HS-27A (cell line): ENCODE data around the gene ALG2.

ENCODE experiments used
- DNase-seq: peaks from one replicate; pipeline ENCODE4 v3.0.0-alpha.2; 2012; ENCODE audit warnings: low read depth, missing footprints

Gene ALG2

DNA sequence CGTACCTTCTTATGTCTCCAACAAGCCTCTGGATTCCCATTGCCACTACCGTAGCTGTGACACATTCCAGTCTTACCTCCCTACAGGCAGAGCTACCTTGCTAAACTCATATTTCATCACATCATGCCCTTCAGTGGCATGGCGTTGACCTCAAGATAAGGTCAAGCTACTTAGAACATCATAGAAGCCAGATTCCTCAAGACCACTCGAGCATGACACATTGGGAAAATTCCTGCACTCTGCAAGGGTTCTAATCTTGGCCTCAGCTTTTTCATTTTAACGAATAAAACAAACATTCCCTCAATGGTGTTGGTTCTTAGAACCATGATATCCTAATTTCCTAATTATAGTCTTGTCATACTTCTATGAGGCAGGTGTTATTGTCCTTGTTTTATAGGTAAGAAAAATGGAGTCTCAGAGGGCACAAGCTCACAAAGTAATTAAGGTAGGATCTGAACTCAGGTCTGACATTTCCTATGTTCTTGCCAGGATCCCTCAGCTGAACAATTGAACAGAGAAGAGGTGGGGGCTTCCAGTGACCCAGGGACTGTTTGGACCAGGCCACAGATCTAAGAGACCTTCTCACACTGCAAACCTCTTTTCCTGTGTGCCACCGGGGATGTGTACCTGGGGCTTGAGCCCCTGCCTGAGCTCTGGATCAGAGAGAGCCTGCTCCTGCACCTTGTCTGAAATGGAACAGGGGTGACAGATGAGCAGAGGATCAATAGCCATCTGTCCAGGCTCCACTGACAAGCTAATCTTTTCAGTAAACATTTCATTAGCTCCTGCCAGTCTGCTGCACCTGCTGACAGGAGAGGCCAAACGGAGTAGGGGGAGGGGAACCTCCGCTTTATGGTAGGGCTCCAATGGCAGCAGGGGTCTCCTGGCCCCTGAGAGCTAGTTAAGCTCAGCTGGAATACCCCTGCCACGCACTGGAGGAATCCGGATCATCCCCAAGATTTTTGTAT, 49.3 kb downstream of the ALG2 start:
- no peak for DNase-seq

DNA sequence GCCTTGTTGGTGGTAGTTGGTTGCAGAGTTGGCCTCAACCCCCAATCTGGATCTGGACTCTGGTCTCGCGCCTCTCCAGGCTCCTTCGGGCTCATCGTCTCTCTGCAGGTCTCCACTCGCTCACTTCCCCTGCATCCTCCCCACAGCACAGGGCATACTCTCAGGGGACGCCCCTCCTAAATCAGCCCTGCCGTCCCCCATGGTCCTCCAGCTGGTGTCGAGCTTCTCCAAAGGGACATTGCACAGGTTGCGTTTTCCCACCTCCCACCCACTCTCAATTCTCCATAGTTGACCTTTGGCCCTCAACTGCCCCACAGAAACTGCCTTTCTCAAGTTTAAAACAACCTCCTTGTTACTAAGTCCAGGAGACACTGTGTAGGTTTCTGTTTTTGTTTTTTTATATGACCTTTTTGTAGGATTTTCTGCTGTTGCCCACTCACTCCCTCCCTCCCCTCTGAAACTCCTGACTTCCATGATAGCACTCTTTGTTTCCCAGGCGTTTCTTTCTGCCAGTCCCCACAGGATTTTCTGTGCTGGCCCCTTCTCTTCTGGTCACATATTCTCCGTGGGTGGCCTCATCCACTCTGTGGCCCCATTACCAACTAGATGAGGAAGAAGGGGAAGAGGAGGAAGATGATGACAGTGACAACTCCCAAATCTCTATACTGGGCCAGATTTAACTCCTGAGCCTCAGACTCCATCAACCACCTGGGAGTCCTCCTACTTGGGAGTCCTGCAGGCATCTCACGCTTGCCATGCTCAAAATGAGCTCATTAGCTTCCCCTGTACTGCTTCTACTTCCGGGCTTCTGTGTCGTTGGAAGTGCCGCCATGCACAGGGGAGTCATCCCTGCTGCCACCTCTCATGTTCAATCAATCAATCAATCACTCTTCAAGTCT, 50.3 kb downstream of the ALG2 start:
- DNase-seq, result no peak

GRCh38 chr9:99169982-99170761, 51.6 kb downstream of the ALG2 start:
- DNase-seq, result no peak

GRCh38 chr9:99169086-99169485, 52.7 kb downstream of the ALG2 start:
- DNase-seq, result no peak

DNA sequence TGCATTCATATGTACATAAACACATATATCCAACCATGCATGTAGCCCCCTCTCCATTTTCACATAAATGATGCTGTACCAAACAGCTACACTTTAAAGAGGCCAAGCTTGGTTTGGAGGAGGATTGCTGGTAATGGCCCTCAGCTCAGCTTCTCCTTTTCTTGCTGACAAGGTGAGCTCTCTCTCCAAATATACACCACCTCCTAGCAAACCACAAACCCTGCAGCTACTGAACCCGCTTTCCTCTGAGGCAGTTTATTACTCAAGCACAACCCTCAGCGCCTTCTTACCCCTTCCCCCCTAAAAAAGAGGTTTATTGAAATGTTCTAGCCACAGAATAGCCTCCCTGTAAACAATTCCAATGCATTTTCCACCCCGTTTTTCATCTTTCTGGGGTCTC, 54.0 kb downstream of the ALG2 start:
- DNase-seq, result no peak

DNA sequence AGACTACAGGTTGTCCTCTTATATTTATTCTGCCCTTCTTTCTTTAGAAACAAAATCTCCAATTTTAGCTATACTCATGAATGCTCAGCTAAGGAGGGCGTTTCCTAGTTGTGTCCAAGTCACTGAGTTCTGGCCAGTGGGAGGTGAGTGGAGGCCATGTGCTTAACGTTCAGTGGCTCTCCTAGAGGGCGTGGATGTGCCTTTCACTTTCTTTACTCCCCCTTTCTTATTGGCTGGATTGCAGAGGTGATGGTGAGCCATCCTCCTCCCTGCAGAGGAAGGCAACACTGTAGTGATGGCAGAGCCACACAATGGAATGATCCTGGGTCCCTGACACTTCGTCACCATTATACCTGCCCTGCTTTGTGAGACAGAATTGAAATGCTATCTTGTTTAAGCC, 54.6 kb downstream of the ALG2 start:
- no peak for DNase-seq
